ENCODE data around the gene SCAND1. TPM values are rescaled to one million over a fixed set of nuclear protein-coding genes. Genes with fewer than 3 reads are reported as not detected.

The SCAND1 gene
- polyA plus RNA-seq, 1 donor from 2014 or later, result 156 TPM

GRCh38 chr20:35992713-35993335, 38.5 kb upstream of the SCAND1 start:
- Histone ChIP-seq H4K20me1 (ENCODE audit: insufficient read depth) (no peaks in the 10 kb centered on the region), H3K9me2 (ENCODE audit: insufficient read depth, low read length) (no peaks in the 10 kb centered on the region), H3K4me2 (ENCODE audit: low read length) (no peak overlapping the region), H3K27me3 (ENCODE audit: insufficient read depth, low read depth, low read length) (no peaks in the 10 kb centered on the region), H2AFZ (ENCODE audit: low read depth, low read length) (no peak overlapping the region), H3K9me3 (ENCODE audit: low read length) (no peaks in the 10 kb centered on the region), H3K27ac (ENCODE audit: low read length) (no peak overlapping the region), H3K9ac (ENCODE audit: low read length) (no peak overlapping the region), H3F3A (ENCODE audit: insufficient read depth, low read length, poor library complexity, severe bottlenecking) (no peaks in the 10 kb centered on the region), H3K79me2 (replicated peaks; ENCODE audit: insufficient read depth, low read length) (no peaks in the 10 kb centered on the region), H3K36me3 (ENCODE audit: insufficient read depth, low read length) (no peaks in the 10 kb centered on the region), H3K4me3 (ENCODE audit: low read length) (no peak overlapping the region)
- TF ChIP-seq EZH2 (IDR thresholded peaks at IDR 0.05; ENCODE audit: borderline replicate concordance, insufficient read depth, low read length, poor library complexity, severe bottlenecking), result no peak
- peak; percentile 79 for TF ChIP-seq RAD21 (conservative IDR thresholded peaks at IDR 0.05)
- peak; percentile 83 for TF ChIP-seq SMC3 (conservative IDR thresholded peaks at IDR 0.05; ENCODE audit: poor library complexity)
- TF ChIP-seq, protein P1, sequence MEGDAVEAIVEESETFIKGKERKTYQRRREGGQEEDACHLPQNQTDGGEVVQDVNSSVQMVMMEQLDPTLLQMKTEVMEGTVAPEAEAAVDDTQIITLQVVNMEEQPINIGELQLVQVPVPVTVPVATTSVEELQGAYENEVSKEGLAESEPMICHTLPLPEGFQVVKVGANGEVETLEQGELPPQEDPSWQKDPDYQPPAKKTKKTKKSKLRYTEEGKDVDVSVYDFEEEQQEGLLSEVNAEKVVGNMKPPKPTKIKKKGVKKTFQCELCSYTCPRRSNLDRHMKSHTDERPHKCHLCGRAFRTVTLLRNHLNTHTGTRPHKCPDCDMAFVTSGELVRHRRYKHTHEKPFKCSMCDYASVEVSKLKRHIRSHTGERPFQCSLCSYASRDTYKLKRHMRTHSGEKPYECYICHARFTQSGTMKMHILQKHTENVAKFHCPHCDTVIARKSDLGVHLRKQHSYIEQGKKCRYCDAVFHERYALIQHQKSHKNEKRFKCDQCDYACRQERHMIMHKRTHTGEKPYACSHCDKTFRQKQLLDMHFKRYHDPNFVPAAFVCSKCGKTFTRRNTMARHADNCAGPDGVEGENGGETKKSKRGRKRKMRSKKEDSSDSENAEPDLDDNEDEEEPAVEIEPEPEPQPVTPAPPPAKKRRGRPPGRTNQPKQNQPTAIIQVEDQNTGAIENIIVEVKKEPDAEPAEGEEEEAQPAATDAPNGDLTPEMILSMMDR (IDR thresholded peaks at IDR 0.05; ENCODE audit: poor library complexity, severe bottlenecking), result peak; percentile 84

GRCh38 chr20:35991142-35991771, 37.0 kb upstream of the SCAND1 start:
- Histone ChIP-seq H3K4me3 (ENCODE audit: low read length) (no peak overlapping the region), H3F3A (ENCODE audit: insufficient read depth, low read length, poor library complexity, severe bottlenecking) (no peaks in the 10 kb centered on the region), H3K9me2 (ENCODE audit: insufficient read depth, low read length) (no peaks in the 10 kb centered on the region), H2AFZ (ENCODE audit: low read depth, low read length) (no peak overlapping the region), H3K4me2 (ENCODE audit: low read length) (no peak overlapping the region), H3K27ac (ENCODE audit: low read length) (no peak overlapping the region), H3K36me3 (ENCODE audit: insufficient read depth, low read length) (no peaks in the 10 kb centered on the region), H4K20me1 (ENCODE audit: insufficient read depth) (no peaks in the 10 kb centered on the region), H3K9ac (ENCODE audit: low read length) (no peak overlapping the region), H3K79me2 (replicated peaks; ENCODE audit: insufficient read depth, low read length) (no peaks in the 10 kb centered on the region), H3K27me3 (ENCODE audit: insufficient read depth, low read depth, low read length) (no peaks in the 10 kb centered on the region), H3K9me3 (ENCODE audit: low read length) (no peaks in the 10 kb centered on the region)
- TF ChIP-seq POLR2AphosphoS5 (IDR thresholded peaks at IDR 0.05) (no peak), EP300 (conservative IDR thresholded peaks at IDR 0.05; ENCODE audit: poor library complexity, severe bottlenecking) (no peak), RAD21 (conservative IDR thresholded peaks at IDR 0.05) (no peak)
- TF ChIP-seq, protein P1 (IDR thresholded peaks at IDR 0.05; ENCODE audit: poor library complexity, severe bottlenecking), result peak; percentile 50

DNA sequence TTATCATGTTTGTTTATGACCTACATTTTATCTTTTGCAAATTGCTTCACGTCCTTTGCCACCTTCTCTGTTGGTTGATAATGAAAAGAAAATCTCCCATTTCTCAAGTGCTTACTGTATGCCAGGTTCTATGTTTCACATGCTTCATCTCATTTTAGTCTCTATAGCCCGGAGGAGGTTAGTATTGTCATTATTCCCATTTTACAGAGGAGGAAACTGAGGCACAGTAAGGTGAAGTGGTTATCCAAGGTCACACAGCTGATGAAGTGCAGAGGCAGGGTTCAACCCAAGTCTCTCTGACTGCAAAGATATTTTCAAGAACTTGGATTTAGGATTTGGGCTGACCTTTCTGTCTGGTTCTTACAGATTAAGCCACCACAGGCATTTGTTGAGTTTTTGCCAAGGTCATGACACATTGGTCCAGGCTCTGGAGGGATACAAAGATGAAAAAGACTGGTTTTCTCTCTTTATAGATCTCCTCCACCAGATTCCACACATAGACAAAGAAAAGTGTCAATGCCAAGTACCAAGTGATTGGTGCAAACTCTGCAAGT, 34.7 kb upstream of the SCAND1 start:
- Histone ChIP-seq H3K9ac (ENCODE audit: low read length) (no peak overlapping the region), H3F3A (ENCODE audit: insufficient read depth, low read length, poor library complexity, severe bottlenecking) (no peaks in the 10 kb centered on the region), H3K27me3 (ENCODE audit: insufficient read depth, low read depth, low read length) (no peaks in the 10 kb centered on the region), H3K9me2 (ENCODE audit: insufficient read depth, low read length) (no peaks in the 10 kb centered on the region), H3K27ac (ENCODE audit: low read length) (no peak overlapping the region), H2AFZ (ENCODE audit: low read depth, low read length) (no peak overlapping the region), H3K4me2 (ENCODE audit: low read length) (no peak overlapping the region), H4K20me1 (ENCODE audit: insufficient read depth) (no peaks in the 10 kb centered on the region), H3K79me2 (replicated peaks; ENCODE audit: insufficient read depth, low read length) (no peaks in the 10 kb centered on the region), H3K9me3 (ENCODE audit: low read length) (no peaks in the 10 kb centered on the region), H3K4me3 (ENCODE audit: low read length) (no peak overlapping the region), H3K36me3 (ENCODE audit: insufficient read depth, low read length) (no peaks in the 10 kb centered on the region)
- TF ChIP-seq SMC3 (conservative IDR thresholded peaks at IDR 0.05; ENCODE audit: poor library complexity), result no peak
- TF ChIP-seq TAF1 (IDR thresholded peaks at IDR 0.05; ENCODE audit: low read depth), result no peak
- no peak for TF ChIP-seq POLR2AphosphoS5 (IDR thresholded peaks at IDR 0.05)
- TF ChIP-seq, protein P1 (IDR thresholded peaks at IDR 0.05; ENCODE audit: poor library complexity, severe bottlenecking), result no peak
- no peak for TF ChIP-seq MXI1 (conservative IDR thresholded peaks at IDR 0.05; ENCODE audit: poor library complexity, severe bottlenecking)
- TF ChIP-seq, protein P2, sequence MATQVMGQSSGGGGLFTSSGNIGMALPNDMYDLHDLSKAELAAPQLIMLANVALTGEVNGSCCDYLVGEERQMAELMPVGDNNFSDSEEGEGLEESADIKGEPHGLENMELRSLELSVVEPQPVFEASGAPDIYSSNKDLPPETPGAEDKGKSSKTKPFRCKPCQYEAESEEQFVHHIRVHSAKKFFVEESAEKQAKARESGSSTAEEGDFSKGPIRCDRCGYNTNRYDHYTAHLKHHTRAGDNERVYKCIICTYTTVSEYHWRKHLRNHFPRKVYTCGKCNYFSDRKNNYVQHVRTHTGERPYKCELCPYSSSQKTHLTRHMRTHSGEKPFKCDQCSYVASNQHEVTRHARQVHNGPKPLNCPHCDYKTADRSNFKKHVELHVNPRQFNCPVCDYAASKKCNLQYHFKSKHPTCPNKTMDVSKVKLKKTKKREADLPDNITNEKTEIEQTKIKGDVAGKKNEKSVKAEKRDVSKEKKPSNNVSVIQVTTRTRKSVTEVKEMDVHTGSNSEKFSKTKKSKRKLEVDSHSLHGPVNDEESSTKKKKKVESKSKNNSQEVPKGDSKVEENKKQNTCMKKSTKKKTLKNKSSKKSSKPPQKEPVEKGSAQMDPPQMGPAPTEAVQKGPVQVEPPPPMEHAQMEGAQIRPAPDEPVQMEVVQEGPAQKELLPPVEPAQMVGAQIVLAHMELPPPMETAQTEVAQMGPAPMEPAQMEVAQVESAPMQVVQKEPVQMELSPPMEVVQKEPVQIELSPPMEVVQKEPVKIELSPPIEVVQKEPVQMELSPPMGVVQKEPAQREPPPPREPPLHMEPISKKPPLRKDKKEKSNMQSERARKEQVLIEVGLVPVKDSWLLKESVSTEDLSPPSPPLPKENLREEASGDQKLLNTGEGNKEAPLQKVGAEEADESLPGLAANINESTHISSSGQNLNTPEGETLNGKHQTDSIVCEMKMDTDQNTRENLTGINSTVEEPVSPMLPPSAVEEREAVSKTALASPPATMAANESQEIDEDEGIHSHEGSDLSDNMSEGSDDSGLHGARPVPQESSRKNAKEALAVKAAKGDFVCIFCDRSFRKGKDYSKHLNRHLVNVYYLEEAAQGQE (IDR thresholded peaks at IDR 0.05; ENCODE audit: borderline replicate concordance), result no peak
- TF ChIP-seq EZH2 (IDR thresholded peaks at IDR 0.05; ENCODE audit: borderline replicate concordance, insufficient read depth, low read length, poor library complexity, severe bottlenecking), result no peak
- TF ChIP-seq RAD21 (conservative IDR thresholded peaks at IDR 0.05), result no peak
- TF ChIP-seq EP300 (conservative IDR thresholded peaks at IDR 0.05; ENCODE audit: poor library complexity, severe bottlenecking), result no peak

Measured in neural cell (in vitro differentiated cells).